ENCODE results near the gene ABCB4.

DNA sequence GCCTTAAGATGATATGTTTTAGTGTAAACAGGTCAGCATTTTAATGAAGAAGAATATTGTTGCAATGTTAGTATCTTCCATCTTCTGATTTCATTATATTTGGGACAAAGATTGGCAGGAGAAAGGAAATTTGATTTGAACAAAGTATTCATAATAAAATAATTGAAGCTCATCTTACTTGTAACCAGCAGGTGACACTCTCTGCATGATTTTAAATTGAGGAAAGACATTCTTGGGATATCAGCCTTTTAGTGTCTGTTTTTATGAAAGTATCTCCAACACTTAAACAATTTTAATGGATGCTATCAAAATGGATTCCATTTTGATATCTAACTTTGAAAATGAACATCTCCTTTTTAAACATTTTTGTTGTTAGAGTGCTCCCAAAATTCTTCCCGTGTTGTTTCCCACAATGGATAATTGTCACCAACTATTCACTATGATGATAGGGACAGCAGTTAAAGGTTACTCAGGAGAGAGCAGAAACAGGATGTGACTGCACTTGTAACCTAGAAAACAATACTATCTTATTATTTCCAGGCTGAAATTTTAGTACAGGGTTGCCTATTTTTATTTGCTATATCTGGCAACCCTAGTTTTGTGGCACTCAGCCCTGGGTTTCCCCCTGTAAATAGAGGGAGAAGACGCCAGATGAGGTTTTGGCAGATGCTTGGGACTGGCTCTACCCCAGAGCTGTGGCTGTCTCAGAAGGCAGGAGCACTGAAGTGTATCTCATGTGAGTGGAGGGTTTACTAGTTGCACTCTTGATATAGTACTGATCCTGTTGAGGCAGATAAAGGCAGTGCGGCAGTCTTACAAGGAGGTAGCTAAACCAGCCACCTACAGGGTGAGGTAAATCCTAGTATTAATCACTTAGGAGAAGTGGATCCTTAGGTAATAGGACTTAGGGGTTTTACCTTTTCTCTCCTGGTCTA, 31.0 kb upstream of the ABCB4 start:
- TF ChIP-seq YY1 (IDR thresholded peaks at IDR 0.05; ENCODE audit: insufficient read depth, insufficient read length) = no peak
- TF ChIP-seq ZNF274 (IDR thresholded peaks at IDR 0.05; ENCODE audit: low read depth, low read length) = no peak
- no peak for TF ChIP-seq SUZ12 (IDR thresholded peaks at IDR 0.05; ENCODE audit: extremely low read depth, insufficient read depth, insufficient read length)

Data from NT2/D1 (cell line).